HG03045 (cell line): ENCODE measurements around the gene MR1.
"Not testable (repeated sequence)": the region's sequence is repeated elsewhere in the genome, so short reads cannot be mapped to it uniquely, and the experiment has no call there.

Experiments used
- ATAC-seq: cut with Tn5 transposase; IDR thresholded peaks from one replicate; pipeline ENCODE4 v1.9.1; 2021; ENCODE audit warnings: mild to moderate bottlenecking, moderate library complexity; ENCODE audit not compliant: unreplicated experiment

Gene MR1

DNA sequence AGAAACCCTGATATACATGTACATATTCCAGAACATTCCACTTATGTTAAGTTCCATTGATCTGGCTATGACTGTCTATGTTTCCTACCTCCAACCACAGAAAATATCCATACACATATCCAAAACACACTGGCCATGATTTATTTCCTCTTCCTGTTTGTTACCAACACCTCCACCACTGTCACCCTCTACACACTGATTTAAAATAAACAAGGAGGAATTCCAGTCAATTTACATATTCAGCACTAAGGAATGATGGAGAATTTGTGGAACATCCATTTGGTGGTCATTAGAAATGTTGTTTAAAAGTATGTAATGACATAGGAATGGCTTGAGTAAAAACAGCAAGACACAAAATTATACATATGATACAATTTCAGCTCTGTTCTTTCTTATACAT is 5.6 kb upstream of the MR1 start:
- ATAC-seq = no peak

DNA sequence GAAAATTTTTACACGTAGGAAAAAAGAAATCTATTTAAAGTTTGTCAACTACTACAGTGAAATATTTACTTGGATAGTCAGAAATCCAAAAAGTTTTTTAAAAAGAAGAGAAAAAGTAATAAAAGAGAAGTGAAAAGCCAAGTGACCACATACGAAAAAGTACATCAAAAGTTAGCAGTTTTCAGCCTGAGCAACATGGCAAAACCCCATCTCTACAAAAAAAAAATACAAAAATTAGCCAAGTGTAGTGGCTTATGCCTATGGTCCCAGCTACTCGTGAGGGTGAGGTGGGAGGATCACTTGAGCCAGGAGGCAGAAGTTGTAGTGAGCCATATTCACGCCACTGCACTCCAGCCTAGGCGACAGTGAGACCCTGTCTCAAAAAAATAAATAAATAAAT is 5.2 kb upstream of the MR1 start:
- no peak for ATAC-seq

DNA sequence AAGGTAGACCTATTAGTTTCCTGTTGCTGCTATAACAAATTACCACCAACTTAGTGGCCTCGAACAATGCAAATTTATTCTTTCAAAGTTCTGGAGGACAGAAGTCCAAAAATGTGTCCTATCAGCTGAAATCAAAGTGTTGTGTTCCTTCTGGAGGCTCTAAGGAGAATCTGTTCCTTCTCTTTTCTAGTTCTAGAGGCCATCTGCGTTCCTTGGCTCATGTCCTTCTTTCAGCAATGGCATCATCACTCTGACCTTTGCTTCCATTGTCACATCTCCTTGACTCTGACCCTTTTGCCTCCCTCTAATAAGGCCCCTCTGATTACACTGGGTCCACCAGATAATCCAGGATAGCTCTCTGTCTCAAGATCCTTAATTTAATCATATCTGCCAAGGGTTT is 1.2 kb upstream of the MR1 start:
- no peak for ATAC-seq

DNA sequence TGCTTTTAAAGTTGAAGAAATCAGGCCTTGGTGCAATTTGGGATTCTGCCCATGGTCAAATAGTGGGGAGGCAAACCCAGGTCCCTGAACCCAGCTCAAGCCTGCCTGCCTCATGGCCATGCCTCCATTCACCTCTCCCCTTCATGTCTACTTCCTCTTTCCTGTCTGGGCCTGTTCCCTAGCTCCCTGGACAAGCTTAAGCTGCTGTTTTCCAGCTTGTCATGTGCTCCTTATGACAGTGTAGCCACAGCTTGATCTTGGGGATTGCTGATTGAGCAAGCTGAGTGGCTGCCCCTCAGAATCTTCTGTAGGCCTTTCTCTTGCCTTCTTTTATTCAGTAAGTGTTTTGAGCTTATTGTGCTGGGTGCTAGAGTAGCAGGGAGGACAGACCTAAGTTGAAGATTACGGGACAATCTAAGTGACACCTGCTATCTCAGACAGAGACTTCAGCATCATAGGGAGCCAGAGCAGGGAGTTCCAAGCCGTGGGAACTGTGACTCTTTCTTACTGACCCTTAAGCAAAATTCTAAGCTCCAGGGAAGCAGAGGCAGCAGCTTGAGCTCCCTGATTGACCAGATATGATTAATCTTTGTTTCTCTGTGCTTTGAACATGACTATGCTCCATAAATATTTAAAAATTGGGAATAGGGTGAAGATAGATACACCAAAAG is 520 bp upstream of the MR1 start:
- peak; percentile 30 for ATAC-seq

DNA sequence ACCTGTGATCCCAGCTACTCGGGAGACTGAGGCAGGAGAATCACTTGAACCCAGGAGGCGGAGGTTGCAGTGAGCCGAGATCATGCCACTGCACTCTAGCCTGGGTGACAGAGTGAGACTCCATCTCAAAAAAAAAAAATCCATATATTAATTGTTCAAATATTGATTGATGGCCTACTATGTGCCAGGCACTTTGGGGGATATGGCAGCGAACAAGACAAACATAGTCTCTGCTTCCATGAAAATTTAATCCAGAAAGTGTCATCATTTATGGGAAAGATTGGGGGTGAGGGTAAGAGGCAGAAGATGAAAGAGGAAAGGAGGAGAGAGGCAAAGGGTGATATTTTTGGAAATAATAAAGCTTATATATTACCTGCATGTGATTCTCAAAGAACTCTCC is 1.4 kb downstream of the MR1 start:
- ATAC-seq = not testable (repeated sequence)

DNA sequence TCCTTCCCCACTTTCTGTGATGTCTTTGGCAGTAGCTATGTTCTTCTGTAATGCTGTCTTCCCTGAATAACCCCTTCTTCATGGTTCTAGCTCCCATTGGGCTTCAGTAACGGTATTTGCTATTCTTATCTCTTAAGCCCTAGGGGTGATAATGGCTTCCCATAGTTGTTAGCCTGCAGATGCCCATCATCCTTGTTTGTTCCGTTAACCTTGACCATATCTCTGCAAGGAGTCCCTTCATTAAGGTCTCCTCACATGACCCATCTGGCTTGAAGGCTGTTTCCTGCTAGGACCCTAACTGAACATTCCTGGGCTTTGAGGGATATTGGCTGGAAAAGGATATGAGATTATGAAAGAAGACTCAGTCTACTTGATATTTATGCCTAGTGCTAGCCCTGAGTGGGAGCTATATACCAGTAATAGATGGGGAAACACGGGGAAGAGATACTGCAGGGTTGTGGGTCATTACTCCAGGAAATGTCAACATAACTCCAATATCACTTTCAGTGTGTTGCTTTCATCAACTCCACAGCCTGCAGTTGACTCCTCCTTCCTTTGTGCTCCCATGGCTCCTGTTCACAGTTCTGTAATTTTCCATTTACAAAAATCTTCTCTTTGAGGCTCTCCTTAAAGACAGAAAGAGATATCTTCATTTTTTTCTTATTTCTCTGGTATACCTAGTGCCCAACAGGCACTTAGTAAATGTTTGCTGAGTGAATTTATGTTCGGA is 2.5 kb downstream of the MR1 start:
- no peak for ATAC-seq

DNA sequence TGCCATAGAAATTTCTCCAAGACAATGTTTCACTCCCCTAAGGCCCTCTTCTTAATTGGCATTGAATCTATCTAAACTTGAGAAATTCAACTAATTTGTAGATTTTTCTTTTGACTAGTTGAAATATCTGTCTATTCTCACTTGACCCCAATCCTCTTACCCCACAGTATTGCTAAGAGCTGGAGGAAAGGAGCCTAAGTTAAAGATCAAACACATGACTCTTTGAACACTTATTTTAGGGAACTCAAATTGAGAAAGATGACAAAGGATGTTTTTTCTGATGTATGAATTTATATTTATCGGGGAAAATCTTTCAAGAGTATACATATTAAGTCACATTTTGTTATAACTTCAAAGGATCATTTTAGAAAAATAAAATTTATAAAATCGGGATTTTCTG is 3.6 kb downstream of the MR1 start:
- no peak for ATAC-seq

DNA sequence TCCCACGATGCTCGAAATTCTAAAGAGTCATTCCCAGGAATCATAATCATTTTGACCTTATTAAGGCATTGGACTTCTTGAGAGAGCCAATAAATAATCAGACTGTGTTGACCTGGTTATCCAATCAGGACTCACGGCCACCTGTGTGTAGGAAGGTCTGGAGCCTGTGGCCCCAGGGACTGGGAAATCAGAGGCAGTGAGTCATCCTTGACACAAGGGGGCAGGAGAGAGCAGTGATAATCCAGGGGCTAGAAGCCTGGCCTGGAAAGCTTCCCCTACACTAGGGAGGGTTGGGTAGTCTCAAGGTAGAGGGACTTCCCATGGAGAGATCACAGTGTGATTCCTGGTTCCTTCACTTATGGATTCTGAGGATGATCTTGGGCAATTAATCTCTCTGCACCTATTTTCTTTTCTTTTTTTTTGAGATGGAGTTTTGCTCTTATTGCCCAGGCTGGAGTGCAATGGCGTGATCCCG is 4.7 kb downstream of the MR1 start:
- ATAC-seq = peak; percentile 41

DNA sequence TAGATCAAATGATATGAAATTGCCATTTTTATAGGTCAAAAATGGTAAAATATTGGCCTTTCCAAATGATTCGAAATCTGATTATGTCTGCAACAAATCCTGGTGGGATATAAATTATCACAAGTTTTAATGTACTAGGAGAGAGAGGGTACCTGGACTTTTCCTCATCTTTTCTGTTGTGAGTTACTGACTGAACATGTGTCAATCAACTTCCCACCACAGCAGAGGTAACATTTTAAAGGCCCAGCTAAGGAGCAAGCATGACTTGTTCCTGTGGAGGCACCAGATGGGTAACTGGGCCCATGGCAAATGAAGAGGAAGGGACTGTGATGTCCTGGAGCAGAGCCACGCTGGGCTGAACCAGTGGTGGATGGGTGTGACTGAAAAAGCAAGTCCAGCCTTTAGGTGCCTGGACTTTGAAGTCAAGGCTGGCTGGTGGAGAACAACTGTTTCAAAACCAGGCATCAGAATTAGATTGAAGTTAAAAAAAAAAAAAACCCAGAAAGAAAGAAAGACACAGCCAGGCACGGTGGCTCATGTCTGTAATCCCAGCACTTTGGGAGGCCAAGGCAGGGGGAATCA is 6.6 kb downstream of the MR1 start:
- no peak for ATAC-seq

DNA sequence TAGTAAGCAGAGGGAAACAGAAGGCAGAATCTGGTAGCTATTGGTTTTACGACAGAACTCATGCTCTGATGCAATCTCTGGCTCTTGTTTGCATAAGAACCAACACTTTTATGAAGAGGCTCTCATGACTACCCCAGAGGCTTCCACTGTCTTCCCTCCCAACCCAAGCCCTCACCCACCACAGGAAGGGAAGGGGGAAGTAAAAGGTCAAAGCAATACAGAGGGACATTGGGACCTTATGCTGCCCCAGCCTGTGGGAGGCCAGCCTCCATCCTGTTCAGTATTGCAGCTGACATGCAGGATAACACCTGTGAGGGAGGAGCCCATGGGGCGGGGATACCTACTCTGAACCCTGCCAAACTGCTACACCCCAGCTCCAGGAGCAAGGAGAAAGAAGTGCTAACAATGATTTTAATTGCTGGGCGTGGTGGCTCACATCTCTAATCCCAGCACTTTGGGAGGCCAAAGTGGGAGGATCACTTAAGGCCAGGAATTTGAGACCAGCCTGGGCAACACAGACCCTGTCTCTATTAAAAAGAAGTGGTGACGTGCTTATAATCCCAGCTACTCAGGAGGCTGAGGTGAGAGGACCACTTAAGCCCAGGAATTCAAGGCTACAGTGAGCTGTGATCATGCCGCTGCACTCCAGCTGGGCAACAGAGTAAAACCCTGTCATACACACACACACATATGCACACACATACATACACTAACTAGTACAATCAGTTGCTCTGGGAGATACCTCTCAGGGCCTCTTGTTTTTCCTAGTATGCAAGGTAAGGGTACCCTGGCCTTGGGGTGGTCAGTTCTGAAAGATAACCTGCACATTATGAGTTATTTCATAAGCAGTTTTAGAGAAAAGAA is 9.5 kb downstream of the MR1 start:
- ATAC-seq = no peak

DNA sequence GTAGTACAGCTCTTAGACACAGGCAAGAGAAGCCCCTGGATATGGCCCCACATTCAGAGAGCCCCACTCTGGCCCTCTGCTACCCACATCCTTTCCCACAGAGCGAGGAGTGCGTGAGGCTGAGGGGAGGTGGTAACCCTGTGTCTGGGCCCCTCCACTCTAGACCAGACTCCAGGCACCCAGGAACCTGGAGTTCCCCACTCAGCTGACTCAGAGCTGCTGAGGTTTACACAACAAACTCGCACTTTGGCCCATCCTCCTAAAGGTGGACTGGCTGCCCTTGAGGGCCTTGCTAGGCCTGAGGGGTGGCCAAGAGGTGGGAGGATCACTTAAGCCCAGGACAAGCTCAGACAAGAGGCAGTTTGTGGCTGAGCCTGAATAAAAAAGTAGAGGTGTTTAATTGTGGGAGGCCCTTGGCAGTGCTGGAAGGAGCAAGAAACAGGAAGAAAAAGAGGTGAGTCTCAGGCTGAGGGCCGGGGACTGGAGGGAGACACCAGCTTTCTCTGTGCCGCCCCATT is 10.7 kb downstream of the MR1 start:
- ATAC-seq = peak; percentile 94

DNA sequence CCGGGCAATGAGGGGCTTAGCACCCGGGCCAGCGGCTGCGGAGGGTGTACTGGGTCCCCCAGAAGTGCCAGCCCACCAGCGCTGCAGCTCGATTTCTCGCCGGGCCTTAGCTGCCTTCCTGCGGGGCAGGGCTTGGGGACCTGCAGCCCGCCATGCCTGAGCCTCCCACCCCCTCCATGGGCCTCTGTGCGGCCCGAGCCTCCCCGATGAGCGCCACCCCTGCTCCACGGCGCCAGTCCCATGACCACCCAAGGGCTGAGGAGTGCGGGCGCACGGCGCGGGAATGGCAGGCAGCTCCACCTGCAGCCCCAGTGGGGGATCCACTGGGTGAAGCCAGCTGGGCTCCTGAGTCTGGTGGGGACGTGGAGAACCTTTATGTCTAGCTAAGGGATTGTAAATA is 12.2 kb downstream of the MR1 start:
- ATAC-seq = not testable (repeated sequence)

DNA sequence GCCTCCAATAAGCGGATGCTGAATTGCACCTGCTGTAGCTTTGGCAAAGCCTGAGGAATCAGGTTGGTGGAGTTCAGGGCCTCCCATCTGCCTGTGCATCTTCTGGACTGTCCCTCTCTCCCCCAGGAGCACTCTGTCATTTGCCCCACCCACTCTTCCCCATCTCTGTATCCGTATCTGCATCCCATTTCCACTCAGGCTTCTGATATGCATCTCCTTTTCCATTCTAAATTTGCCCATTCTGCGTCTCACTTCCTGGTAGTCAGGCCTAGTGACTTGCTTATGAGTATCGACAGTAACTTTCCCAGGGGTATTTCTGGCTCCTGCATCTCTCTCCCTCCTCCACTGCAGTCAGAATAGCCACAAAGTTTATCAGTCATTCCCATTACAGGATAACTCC is 15.6 kb downstream of the MR1 start:
- no peak for ATAC-seq

DNA sequence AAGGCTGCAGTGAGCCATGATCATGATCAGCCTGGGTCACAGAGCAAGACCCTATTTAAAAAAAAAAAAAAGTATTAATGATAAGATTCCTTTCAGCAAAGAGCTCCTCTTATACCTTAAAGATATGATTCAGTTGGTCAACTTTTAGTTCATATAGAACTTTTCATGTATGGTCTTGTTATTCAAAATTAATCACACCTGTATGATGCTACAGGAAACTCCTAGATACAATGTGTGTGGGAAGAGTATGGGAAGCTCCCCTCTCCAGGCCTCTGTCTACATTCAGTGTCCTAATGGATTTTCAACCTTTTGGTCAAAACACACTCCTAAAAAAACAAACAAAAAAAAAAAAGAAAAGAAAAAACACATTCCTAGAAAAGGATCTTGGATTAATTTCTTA is 17.1 kb downstream of the MR1 start:
- no peak for ATAC-seq

DNA sequence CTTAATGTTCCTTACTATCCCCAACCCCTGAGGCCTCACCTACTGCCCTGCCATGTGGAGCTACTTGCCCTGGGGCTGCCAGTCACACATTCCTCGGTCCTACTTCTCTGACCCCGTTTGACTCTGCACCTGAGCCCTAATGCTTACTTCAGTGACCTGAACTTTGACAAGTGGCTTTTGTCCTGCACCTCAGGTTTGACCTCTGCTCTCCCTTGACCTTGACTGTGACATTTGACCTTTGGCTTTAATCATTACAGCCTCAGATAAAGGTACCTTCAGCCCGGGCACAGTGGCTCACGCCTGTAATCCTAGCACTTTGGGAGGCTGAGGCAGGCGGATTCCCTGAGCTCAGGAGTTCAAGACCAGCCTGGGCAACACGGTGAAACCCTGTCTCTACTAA is 22.8 kb downstream of the MR1 start:
- ATAC-seq = no peak

DNA sequence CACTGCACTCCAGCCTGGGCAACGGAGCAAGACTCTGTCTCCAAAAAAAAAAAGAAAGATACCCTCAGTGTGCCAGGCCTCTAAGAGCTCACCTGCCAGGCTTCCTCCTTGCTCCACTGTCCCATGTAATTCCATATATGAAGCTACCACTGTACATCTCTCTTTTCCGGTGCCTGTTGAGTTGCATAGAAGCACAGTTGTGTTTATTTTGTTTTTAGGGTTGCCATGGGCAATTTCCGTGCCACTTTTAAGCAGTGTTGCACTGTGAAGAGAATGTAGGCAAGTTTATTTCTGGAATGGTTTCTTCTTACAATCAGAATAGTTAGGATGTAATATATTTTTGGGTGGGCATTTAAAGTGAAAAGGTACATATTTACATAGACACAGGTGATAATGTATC is 23.3 kb downstream of the MR1 start:
- ATAC-seq = no peak

DNA sequence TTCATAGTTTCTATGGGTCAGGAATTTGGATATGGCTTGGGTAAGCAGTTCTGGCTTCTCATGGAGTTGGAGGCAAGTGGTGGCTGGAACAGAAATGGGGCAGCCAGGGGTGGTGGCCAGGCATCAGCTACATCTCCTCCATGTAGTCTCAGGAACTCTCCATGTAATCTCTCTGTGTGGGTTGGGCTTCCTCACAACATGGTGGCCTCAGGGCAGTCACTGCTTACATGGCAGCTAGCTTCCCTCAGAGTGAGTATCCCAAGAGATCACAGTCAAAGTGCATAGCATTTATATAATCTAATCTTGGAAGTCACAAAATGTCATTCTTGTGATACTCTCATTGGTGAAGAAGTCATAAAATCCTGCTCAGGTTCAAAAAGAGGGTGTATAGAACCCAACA is 25.7 kb downstream of the MR1 start:
- no peak for ATAC-seq

DNA sequence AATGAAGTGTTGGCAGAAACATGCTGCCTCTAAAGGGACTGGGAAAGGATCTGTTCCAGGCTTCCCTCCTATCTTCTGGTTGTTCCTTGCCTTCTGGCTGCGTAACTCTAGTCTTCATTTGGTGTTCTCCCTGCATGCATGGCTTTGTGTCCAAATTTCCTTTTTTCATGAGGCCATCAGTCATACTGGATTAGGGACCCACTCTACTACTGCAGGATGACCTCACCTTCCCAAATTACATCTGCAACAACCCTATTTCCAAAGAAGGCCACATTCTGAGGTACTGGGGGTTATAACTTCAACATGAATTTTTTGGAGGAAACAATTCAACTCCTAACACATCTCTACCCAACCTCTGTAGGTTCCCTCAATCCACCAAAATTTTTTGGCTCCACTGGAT is 26.3 kb downstream of the MR1 start:
- no peak for ATAC-seq

DNA sequence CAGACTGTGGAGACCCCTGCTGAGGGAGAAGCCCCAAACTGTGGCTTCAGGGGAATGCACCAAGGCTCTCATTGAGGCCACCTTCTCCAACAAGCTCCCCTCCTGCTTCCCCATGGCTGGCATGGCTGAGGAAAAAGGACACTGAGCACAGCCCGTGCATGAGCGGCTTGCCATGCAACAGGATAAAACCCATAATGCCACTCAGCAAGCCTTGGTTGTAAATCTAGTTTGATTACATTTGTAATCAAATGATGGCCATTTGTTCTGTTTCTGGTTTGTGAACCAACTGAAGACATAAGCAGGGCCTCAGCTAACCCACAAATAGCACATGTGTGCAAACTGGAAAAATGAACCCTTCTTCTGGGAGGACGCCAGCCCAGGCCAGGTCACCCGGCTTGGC is 27.2 kb downstream of the MR1 start:
- ATAC-seq = not testable (repeated sequence)

DNA sequence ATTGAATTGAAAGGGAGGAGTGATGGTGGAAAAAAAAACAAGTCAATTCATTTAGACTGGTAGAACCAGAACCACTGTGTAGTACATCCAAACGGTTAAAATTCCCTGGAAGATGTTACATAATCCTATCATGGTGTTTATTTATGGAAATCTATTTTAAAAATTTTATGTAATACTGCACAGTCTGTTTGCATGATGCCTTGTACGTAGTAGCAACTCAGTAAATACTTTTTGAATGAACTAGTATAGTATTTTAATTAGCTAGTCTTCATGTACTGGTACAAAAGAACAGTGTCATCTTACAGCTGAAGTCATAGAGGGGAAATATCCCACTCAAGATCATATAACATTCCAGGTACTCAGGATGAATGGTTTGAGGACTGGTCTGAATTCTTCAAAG is 27.7 kb downstream of the MR1 start:
- no peak for ATAC-seq
